Posterior cingulate gyrus (tissue), 11 donors: ENCODE data around the gene IFNAR2.
A peak's percentile ranks its signal among the peaks of the same experiment; 100 is the strongest.
"Not testable (repeated sequence)": the region's sequence is repeated elsewhere in the genome, so short reads cannot be mapped to it uniquely, and the experiment has no call there.

Source experiments
- DNase-seq, 10 donors: peaks; one replicate each; pipeline versions ENCODE4 v3.0.0 to v3.0.0-alpha.2; 2020 to 2021; ENCODE audit warnings: mixed read lengths in 3 of 10
- intact Hi-C: fragments of 100-400 bp; cut with DNase I; formaldehyde crosslinking; loops from one replicate; pipeline ENCODE4 v1.15.1; 2023

The IFNAR2 gene

DNA sequence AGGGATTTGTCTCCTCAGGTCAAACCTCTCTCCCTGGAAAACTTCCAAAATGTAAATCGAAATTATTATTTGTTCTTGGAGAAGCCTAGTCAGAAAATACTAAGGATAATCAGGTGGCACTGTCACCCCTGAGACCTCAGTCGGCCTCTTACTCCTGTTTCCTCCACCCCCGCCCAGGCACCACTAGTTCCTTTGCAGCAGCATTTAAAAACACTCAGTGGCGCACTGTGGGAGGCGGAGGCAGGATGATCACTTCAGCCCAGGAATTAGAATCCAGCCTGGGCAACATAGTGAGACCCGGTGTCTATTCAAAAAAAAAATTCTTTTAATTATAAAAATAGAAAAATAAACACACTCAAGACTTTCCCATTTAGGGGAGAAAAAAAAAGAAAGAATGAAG, 18.0 kb upstream of the IFNAR2 start:
- peak in 1 of 10 donors; percentile 65 for DNase-seq
- intact Hi-C loops: no loop called here

DNA sequence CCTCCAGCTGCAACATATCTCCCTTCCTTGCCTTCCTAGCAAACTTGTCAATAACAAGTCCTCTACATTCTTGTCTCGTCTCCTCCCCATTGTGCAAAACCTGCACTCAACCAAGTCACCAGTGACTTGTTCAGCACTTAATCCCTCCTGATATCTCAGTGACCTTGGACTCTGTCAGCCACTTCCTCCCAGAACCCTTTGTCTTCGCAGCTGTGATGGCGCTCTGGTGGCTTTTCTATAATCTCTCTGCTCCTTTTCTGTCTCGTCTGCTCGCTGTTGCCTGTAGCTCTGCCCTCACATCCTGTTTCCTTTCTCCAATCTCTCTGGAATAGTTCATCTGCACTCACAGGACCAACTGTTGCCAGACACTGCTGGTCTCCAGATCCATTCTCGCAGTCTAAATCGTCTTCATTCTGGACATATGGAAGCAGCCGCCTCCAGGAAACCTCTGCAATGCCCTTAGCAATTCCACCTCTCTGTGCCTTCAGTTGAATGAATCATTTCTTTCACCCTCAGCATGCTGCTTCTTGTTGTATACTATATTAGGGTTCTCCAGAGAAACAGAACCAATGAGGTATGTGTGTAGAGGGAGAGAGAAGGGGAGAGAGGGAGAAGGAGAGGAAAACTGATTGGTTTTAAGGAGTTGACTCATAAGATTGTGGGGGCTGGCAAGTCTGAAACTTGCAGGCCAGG, 17.4 kb upstream of the IFNAR2 start:
- DNase-seq: peak in 3 of 10 donors; percentile 14 to 73 (median 18)
- intact Hi-C loops: no loop called here

DNA sequence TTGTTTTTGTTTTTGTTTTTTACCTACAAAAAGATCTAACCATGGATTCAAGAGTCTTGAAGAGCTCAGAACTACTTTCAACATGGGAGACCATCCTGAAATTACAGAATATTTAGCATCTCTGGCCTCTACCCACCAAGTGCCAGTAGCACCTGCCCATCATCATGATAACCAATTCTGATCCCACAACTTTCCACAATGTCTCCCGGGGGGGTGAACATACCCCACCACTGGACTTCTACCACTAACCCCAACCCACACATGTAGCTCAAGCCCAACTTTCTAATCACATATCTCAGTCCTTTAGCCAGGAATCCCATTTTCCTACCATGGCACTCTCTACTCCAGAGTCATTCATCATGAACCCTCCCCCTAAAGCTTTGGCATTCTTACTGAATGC, 15.7 kb upstream of the IFNAR2 start:
- DNase-seq: no peak
- intact Hi-C loops: no loop called here

DNA sequence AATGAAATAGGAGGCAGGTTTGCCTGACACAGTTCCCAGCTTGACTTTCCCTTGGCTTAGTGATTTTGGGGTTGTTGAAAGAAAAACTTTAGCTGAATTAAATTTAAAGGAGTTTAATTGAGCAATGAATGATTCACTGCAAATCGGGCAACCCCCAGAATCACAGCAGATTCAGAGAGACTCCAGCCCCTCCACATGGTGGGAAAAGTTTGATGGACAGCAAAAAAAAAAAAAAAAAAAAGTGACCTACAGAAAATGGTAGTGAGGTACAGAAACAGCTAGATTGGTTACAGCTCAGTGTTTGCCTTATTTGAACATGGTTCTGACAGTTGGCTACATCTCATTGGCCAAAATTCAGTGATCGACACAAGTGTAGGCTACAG, 12.6 kb upstream of the IFNAR2 start:
- DNase-seq: no peak
- intact Hi-C loops: no loop called here

DNA sequence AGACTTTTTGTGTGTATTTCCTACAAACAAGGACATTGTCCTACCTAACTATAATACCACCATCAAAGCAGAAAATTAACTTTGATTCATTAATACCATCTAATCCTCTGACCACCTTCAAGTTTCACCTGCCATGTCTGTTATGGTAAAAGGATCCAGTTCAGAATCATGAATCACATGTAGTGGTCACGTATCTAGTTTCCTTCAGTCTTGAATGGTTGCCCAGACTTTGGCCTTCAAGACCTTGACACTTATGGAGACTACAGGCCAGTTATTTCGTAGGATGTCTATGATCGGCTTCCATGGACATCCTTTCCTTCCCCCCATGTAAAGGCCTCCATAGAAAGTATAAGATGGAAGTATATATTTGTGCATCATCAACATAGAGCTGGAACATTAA, 10.4 kb upstream of the IFNAR2 start:
- intact Hi-C loops: no loop called here

DNA sequence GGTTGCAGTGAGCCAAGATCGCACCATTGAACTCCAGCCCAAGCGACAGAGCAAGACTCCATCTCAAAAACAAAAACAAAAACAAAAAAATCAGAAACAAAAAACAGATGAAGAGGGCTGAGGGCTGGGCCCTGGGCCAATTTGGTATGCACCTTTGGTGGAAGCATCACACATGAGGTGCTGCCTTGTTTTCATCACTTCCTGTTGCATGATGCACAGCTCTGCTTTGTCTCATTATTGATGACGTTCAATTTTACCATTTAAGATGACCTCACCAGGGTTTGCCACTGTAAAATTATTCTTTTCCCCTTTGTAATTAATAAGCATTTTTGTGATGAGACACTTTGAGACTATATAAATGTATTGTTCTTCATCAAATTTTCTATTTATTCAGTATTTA, 9.8 kb upstream of the IFNAR2 start:
- intact Hi-C loops: no loop called here
- DNase-seq: no peak

More for the DNA sequence above, 10.4 kb upstream of the IFNAR2 start:
- no peak for DNase-seq

DNA sequence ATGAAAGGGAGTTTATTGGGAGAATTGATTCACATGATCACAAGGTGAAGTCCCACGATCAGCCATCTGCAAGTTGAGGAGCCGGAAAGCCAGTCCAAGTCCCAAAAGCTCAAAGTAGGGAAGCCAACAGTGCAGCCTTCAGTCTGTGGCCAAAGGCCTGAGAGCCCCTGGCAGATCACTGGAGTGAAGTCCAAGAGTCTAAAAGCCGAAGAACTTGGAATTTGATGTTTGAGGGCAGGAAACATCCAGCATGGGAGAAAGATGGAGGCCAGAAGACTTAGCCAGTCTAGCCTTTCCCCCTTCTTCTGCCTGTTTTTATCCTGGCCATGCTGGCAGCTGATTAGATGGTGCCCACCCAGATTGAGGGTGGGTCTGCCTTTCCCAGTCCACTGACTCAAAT, 4.4 kb upstream of the IFNAR2 start:
- intact Hi-C loops, DNase-seq: not testable (repeated sequence)

DNA sequence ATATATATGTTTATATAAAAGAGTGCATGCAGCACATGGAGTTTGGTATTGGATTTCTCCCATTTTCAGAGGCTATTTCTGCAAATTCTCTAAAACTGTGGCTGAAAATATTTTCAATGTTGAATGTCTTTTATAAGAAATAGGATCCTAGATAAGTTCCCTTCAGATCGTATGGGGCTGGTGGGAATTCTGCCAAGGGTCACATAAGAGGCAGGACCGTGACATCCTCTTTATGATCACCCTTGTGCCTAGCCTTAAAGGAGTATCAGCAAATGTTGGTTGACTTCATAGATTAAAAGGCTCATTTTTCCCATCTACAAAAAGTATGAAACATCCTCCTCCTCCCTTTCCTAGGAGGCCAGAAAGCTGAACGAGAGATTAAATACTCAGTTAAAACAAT, 1.3 kb upstream of the IFNAR2 start:
- no peak for DNase-seq

DNA sequence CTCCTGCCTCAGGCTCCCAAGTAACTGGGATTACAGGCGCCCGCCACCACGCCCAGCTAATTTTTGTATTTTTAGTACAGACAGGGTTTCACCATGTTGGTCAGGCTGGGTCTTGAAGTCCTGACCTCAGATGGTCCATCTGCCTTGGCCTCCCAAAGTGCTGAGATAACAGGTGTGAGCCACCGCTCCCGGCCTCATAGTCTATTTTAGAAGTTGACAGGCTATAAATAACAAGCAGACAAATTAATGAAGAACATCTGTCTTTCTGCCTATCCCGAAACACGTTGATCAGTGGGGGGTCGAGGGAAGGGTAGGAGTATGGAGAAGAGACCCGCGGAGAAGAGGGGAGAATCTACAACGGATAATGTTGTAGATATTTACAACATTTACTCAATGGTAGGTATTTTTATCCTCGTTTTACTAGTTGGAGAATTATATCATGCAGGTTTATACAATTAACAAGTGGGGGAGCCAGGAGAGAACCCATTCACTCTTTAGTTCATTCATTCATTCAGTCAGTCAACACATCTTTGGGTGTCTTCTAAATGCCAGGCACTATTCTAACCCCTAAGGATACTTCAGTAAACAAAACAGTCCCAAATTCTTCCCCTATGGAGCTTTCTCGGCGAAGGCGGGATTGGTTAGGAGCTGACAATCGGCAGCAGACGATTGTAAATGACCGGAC, 497 bp upstream of the IFNAR2 start:
- intact Hi-C loops: no loop called here
- DNase-seq: no peak

More for the DNA sequence above, 1.3 kb upstream of the IFNAR2 start:
- intact Hi-C loops: no loop called here

DNA sequence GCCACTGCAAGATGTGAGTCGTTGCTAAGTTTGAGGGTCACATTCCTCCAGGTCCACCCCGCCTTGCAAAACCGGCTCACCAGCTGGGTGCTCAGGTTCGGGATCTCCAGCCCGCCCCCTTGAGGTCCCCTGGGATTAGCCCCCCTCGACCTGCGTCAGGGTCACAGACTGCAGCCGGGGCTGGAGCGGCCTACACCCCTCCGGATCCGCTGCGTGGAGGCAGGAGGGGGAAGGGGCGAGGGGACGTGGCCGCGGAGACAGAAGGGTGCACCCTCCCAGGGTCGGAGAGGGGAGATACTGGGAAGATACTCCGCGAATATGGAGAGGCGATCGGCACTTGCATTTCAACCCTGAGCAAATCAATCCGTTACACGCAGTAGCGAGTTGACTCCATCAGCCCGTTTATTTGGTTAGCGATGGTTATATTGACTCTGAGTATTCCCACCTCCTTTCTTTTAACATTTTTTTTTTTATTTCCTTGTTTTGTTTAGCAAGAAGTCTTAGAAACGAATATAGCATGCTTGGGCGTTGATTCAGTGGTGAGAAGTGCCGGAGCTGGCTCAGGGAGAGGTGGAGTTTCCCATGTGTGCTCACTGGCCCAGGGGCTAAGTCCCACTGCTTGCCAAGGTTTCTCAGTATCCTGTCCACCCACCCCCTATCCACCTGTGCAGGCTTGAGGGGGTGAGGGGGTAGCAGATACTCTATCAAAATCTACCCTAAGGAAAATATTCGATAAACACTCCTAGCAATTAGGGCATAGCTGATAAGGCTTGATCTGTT, 997 bp downstream of the IFNAR2 start:
- intact Hi-C loops: loop anchor here (10.0 kb wide), 1 partner anchor 94 kb away; the partner anchor contains the start of gene IFNAR1
- DNase-seq: peak; percentile 37 to 90 (median 50)

DNA sequence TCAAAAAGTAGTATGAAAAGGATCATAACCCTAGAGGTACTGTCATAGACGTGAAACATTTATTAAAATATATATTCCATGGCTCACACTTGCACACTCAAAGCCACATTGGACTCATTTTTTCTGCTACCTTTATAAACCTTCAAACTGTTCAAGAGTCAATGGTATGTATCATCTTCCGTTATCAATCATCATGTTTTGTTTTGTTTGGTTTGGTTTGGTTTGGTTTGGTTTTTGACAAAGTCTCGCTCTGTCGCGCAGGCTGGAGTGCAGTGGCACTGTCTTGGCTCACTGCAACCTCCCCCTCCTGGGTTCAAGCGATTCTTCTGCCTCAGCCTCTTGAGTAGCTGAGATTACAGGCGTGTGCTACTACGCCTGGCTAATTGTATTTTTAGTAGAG, 1.8 kb downstream of the IFNAR2 start:
- intact Hi-C loops: loop anchor here (10.0 kb wide), 1 partner anchor 93 kb away; the partner anchor contains the start of gene IFNAR1
- DNase-seq: no peak

DNA sequence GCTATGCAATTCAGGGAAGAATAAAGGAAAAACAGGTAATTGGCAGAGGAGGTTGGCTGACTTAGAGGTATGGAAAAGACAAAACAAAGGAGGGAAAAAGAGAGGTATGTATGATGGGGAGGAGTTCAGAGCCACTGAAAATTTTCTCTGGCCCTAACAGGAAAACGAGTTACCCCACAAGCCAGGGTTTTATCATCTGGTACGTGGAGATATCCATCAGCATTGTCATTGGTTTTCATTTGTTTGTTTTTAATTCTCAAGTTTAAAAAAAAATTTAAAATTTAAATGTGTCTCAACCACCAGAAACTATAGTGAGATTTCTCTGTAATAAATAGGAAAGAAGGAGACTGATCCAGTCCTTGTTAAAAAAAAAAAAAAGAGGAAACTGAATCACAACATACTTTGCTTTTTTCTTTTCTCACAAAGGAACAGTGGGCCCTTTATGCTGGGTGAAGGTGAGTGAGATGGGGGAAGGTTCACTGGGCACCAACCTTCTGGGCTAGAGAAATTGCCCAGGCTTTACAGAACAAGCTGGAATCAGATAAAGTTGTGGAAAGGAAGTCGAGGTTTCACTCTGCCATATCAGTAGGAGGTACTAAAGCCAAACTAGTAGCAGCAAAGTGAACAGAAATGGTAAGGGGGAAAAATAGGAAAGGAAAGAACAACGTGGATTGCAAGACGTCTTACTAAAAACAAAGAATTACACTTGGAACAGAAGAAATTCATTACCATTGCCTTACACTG, 2.7 kb downstream of the IFNAR2 start:
- intact Hi-C loops: loop anchor here (10.0 kb wide), 1 partner anchor 92 kb away; the partner anchor contains the start of gene IFNAR1
- no peak for DNase-seq

DNA sequence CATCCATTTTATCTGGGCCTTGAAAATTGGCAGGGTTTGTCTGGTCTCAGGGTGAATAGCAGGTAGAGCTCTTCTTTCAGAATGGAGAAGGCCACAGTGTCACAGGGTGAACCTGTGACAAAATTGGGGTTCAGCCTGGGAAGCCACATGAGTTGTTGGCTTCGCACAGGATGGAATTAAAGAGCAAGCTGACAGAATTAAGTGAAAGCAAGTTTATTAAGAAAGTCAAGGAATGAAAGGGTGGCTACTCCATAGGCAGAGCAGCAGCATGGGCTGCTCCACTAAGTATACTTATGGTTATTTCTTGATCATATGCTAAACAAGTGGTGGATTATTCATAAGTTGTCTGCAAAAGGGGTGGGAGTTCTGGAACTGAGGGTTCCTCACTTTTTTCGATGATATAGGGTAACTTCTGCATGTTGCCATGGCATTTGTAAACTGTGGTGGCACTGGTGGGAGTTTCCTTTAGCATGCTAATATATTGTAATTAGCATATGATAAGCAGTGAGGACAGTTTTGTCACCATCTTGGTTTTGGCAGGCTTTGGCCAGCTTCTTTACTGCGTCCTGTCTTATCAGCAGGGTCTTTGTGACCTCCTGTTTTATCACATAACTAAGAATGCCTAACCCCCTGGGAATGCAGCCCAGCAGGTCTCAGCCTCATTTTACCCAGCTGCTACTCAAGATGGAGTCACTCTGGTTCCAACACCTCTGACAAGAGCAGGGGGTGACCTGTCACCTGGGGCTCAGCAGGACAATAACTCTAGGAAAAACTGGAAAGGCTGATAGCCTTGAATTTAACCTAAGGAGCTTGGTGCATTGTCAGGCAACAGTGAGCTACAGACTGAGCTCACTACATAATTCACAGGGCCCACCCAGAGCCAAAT, 5.1 kb downstream of the IFNAR2 start:
- DNase-seq: peak in 1 of 10 donors; percentile 30
- intact Hi-C loops: loop anchor here (10.0 kb wide), 1 partner anchor 90 kb away; the partner anchor contains the start of gene IFNAR1

DNA sequence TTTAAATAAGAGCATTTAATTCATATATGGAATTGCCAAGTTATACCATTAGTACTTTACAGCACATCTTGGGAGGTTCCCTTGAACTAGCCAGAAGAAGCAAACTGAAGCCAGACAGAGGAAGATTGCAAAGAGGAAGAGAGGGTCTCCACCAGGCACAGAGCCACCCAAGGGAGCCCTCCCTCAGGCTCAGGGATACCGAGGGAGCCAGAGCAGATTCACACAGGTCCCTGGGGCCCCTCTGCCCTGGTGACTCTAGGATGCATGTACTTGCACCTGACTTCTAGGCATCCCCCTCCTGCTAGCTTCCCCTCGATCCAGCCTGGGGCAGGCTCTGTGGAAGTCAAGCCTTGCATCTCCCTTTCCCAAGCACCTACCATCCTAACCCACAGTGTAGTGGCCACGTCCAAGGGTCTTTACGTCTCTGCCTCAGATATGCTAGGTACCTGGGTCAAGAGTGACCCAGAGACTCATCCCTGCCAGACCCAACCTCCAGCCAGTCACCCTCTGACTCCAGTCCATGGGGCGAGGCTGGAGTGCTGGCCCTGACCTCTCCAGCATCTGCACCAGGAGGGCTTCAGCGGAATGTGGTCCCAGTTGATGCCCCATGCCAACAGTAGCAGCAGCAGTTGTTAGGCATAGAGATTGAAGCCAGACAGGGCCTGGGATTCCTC, 6.4 kb downstream of the IFNAR2 start:
- intact Hi-C loops: loop anchor here (10.0 kb wide), 1 partner anchor 89 kb away; the partner anchor contains the start of gene IFNAR1
- DNase-seq: peak in 1 of 10 donors; percentile 52

DNA sequence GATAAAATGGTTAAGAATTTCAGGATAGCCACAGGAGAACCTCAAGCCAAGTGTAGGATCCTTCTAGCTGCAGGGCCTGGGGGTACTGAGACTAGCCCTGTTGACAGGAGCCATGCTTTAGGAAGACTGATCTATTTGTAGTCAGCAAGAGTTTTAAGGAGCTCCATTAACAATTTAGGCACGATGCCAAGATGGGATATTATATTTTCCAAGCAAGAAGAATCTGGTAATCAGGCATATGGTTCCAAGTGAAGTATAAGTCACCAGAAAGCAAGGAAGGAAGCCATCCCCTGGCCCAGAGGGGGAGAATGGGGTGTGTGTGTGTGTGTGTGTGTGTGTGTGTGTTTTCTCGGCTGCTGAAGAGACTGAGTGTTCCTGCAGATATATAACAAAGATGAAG, 7.0 kb downstream of the IFNAR2 start:
- intact Hi-C loops: loop anchor here (10.0 kb wide), 1 partner anchor 88 kb away; the partner anchor contains the start of gene IFNAR1
- no peak for DNase-seq

DNA sequence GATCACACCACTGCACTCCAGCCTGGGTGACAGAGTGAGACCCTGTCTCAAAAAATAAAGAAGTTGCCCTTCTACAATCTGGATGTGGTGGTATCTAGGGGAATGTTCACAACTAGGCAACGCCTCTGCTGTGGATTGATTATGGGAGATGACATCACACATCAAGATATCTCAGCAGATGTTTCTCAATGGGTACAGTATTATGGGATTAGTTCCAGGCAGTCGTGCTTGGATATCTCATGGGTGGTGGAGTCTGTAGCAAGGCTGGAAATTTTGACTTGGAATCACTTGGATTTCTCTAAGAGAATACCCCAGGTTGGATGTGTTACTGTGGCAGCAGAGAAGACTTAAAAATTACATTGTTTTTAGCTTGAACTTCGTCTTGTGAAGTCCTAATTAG, 7.7 kb downstream of the IFNAR2 start:
- intact Hi-C loops: loop anchor here (10.0 kb wide), 1 partner anchor 87 kb away; the partner anchor contains the start of gene IFNAR1
- DNase-seq: no peak

DNA sequence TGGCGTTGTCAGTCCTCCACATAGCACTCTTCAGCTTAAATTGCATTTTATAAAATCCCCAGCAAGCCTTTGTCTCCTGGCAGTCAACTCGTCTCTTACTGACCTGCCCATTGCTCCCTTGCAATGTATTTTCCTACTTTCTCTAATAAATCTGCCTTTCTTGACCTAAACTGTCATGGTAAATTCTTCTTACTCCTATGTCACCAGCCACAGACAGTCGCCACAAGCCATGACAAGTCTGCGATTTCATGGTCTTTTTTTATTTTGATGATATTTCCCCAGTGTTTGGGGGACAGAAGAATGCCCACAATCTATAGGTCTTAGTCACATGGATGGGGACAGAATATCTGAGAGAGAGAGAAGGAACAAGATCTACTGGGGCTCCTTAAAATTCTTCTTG, 8.4 kb downstream of the IFNAR2 start:
- DNase-seq: no peak
- intact Hi-C loops: loop anchor here (10.0 kb wide), 1 partner anchor 87 kb away; the partner anchor contains the start of gene IFNAR1

DNA sequence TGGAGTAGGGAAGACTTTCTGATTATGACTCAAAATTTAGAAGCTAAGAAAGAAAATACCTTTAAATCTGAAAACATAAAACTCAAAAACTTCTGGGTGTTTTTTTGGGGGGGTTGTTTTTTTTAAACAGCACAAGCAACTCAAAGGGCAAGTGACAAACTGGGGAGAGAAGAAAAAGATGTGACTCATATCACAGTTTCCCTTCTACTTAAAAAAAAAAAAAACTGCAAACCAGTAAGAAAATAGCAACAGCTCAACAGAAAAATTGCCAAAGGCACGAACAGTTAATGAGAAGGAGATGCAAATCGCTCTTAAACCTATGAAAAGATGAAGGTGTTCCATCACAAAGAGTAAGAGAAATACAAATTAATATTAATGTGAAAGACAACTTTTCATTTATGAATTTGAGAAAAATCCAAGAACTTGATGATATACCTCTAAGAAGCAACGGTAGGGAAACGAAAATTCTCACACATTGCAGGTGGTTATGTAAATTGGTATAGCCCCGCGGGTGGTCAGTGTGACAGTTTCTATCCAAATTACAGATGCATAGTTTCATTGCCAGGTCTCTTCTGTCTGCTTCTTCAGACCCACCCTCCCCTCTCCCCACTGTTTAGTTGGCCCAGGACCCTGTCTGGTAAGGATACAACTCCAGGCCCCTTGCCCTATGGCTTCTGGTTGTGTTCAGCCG, 9.0 kb downstream of the IFNAR2 start:
- DNase-seq: no peak
- intact Hi-C loops: loop anchor here (10.0 kb wide), 1 partner anchor 86 kb away; the partner anchor contains the start of gene IFNAR1
